ENCODE data around the gene SLC18B1. TPM values are rescaled to one million over a fixed set of nuclear protein-coding genes. Genes with fewer than 3 reads are reported as not detected.

SLC18B1 gene
- total RNA-seq, 4 donors from 2014 or later, result 5.2 to 8.0 (median 7.2) TPM

DNA sequence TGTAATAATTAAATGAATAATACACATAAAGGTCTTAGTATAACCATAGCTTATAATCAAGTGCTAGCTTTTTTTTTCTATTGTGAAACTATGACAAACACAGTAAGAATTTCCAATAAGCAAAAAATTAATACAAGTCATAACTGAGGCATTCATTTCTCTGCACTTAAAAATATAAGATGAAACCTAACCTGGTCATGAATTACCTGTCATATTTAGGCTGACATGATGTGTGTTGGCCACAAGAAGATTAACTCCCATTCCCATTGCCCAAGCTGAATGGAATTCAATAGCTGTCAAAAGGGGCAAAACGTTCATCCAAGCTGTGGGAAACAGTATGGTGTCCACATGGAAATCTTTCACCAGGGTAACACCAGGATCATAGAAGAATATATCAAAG is 46.2 kb downstream of the SLC18B1 start:
- intact Hi-C loops (cut with DNase I; ENCODE audit: low total_unique reads), result no loop called here
- DNase-seq (ENCODE audit: low spot score in 2 of 2), result no peak
- H3K4me3 ChIP-seq (ENCODE audit: low read depth, poor library complexity, severe bottlenecking), result no peak overlapping the region
- TF ChIP-seq, protein P1, sequence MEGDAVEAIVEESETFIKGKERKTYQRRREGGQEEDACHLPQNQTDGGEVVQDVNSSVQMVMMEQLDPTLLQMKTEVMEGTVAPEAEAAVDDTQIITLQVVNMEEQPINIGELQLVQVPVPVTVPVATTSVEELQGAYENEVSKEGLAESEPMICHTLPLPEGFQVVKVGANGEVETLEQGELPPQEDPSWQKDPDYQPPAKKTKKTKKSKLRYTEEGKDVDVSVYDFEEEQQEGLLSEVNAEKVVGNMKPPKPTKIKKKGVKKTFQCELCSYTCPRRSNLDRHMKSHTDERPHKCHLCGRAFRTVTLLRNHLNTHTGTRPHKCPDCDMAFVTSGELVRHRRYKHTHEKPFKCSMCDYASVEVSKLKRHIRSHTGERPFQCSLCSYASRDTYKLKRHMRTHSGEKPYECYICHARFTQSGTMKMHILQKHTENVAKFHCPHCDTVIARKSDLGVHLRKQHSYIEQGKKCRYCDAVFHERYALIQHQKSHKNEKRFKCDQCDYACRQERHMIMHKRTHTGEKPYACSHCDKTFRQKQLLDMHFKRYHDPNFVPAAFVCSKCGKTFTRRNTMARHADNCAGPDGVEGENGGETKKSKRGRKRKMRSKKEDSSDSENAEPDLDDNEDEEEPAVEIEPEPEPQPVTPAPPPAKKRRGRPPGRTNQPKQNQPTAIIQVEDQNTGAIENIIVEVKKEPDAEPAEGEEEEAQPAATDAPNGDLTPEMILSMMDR (IDR thresholded peaks at IDR 0.05), result no peak
- TF ChIP-seq POLR2A (IDR thresholded peaks at IDR 0.05), result no peak
- 67 to 72% methylated on average over 1 of the region's 1 CpG for whole genome bisulfite sequencing, 2 donors

DNA sequence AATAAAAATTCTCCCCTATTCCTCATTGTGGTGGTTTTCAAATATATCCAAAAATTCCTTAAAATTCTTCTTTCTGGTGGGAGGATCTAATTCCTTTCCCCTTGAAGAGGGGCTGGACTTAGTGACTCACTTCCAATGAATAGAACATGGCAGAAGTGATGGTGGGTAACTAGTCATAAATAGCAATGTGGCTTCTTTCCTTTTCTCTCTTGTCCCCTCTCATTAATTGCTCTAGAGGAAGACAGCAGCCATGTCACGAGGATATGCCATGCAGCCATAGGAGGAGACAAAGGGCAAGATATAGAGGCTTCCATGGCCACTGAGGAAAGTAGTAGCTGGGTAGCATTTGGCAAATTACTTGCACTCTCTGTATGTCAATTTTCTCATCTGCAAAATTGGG is 46.6 kb downstream of the SLC18B1 start:
- no peak overlapping the region for H3K4me3 ChIP-seq (ENCODE audit: low read depth, poor library complexity, severe bottlenecking)
- DNase-seq (ENCODE audit: low spot score in 2 of 2), result no peak
- TF ChIP-seq POLR2A (IDR thresholded peaks at IDR 0.05), result no peak
- TF ChIP-seq, protein P1 (IDR thresholded peaks at IDR 0.05), result no peak
- WGBS, 2 donors, result 79% methylated on average over 1 of the region's 1 CpG
- intact Hi-C loops (cut with DNase I; ENCODE audit: low total_unique reads), result no loop called here

DNA sequence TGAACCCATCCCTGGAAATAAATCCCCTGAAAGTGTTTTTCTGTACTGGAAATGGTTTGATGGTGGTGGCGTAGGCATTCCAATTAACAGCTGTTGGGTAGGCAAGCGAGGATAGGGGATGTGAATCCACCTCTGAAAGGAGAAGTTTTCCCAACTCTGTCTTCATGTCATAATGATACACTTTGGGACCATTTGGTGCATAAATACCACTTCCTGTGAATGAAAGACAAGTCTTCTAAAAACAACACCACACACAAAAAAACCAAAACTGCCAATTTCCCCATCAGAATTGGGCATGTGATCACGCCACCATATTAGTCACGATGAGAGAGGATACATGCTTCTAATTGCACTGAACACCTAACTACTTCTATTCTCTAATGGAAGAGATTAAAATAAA is 47.1 kb downstream of the SLC18B1 start:
- 75 to 77% methylated on average over 4 of the region's 4 CpGs for WGBS, 2 donors
- TF ChIP-seq, protein P1 (IDR thresholded peaks at IDR 0.05), result no peak
- no peak for TF ChIP-seq POLR2A (IDR thresholded peaks at IDR 0.05)
- no peak overlapping the region for H3K4me3 ChIP-seq (ENCODE audit: low read depth, poor library complexity, severe bottlenecking)
- DNase-seq (ENCODE audit: low spot score in 2 of 2), result no peak
- intact Hi-C loops (cut with DNase I; ENCODE audit: low total_unique reads), result no loop called here

- WGBS, 2 donors, result 61 to 62% methylated on average over 8 of the region's 8 CpGs
- DNase-seq (ENCODE audit: low spot score in 2 of 2), result no peak
- TF ChIP-seq, protein P1 (IDR thresholded peaks at IDR 0.05), result no peak
- no peak for TF ChIP-seq POLR2A (IDR thresholded peaks at IDR 0.05)
- intact Hi-C loops (cut with DNase I; ENCODE audit: low total_unique reads), result no loop called here
- no peak overlapping the region for H3K4me3 ChIP-seq (ENCODE audit: low read depth, poor library complexity, severe bottlenecking)
These were observed 47.8 kb downstream of the SLC18B1 start for GRCh38 chr6:132750455-132751248.

DNA sequence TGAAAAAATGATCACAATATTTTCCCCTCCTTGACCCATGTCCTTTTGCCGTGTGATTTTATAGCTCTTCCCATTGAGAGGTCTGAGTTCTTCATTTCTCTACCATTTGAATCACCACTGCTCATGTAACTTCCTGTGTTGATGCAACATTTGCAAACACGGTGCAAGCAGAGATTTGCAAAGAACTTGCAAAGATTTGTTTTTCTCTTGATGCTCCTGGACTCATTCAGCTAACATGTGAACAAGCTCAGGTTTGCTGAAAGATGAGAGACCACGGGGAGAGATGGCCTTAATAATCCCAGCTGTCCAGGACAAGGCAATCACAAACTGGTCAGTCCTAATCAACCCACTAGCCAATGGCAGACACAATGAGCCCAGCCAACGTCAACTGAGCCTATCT is 49.3 kb downstream of the SLC18B1 start:
- no peak overlapping the region for H3K4me3 ChIP-seq (ENCODE audit: low read depth, poor library complexity, severe bottlenecking)
- no peak for DNase-seq (ENCODE audit: low spot score in 2 of 2)
- intact Hi-C loops (cut with DNase I; ENCODE audit: low total_unique reads), result no loop called here
- 49 to 50% methylated on average over 4 of the region's 4 CpGs for WGBS, 2 donors
- TF ChIP-seq, protein P1 (IDR thresholded peaks at IDR 0.05), result no peak
- TF ChIP-seq POLR2A (IDR thresholded peaks at IDR 0.05), result no peak

- no peak for DNase-seq (ENCODE audit: low spot score in 2 of 2)
- no peak overlapping the region for H3K4me3 ChIP-seq (ENCODE audit: low read depth, poor library complexity, severe bottlenecking)
- intact Hi-C loops (cut with DNase I; ENCODE audit: low total_unique reads), result no loop called here
- TF ChIP-seq POLR2A (IDR thresholded peaks at IDR 0.05), result no peak
- TF ChIP-seq, protein P1 (IDR thresholded peaks at IDR 0.05), result no peak
- WGBS, 2 donors, result 58 to 63% methylated on average over 1 of the region's 1 CpG
These were observed 50.0 kb downstream of the SLC18B1 start for GRCh38 chr6:132748446-132748845.

All from lower leg skin (tissue), 4 donors.